Ovary (tissue), 9 donors: ENCODE results near the gene ATF2. TPM values are rescaled to one million over a fixed set of nuclear protein-coding genes. Genes with fewer than 3 reads are reported as not detected.
A peak's percentile ranks its signal among the peaks of the same experiment; 100 is the strongest.

Experiments
- DNase-seq, 5 donors: peaks; one replicate each; pipeline ENCODE4 v3.0.0-alpha.2; 2019 to 2020
- H3K27ac ChIP-seq, 2 donors: fragments of 200-600 bp; one replicate each; pipeline versions ENCODE4 v1.5.1 to v1.8.0; 2019 to 2022
- H3K27me3 ChIP-seq: fragments of 200-600 bp; one replicate; pipeline ENCODE4 v1.8.0; 2022
- H3K36me3 ChIP-seq: fragments of 200-600 bp; sonication (generic); one replicate; pipeline ENCODE4 v1.5.1; 2019
- H3K4me1 ChIP-seq: one replicate; pipeline ENCODE4 v1.8.1; 2013; ENCODE audit warnings: mild to moderate bottlenecking, moderate library complexity; ENCODE audit not compliant: insufficient read depth
- H3K4me3 ChIP-seq: fragments of 200-600 bp; sonication (generic); one replicate; pipeline ENCODE4 v1.5.1; 2017
- H3K9me3 ChIP-seq, 2 donors: fragments of 200-600 bp in 1 of 2; sonication (generic) in 1 of 2; one replicate each; pipeline versions ENCODE4 v1.5.1 to v1.8.1; 2013 to 2019; ENCODE audit warnings: mild to moderate bottlenecking in 1 of 2, moderate library complexity in 1 of 2
- CTCF ChIP-seq, 3 donors: fragments of 450-650 bp in 2 of 3; fragments of 200-600 bp in 1 of 3; IDR thresholded peaks; one replicate each; pipeline versions ENCODE4 v1.5.1 to v1.8.0; 2016 to 2022; ENCODE audit warnings: antibody characterized with exemption in 3 of 3, mild to moderate bottlenecking in 1 of 3
- EP300 ChIP-seq: sonication (generic); formaldehyde crosslinking; IDR thresholded peaks from one replicate; pipeline ENCODE4 v1.6.1; 2017; ENCODE audit warnings: antibody characterized with exemption
- POLR2A ChIP-seq: fragments of 450-650 bp; IDR thresholded peaks from one replicate; pipeline ENCODE4 v1.6.1; 2017; ENCODE audit warnings: antibody characterized with exemption, mild to moderate bottlenecking, moderate library complexity
- WGBS, 3 donors: extraction: QIAGEN DNeasy Blood & Tissue Kit in 1 of 3; methylation state at CpG; one replicate each; pipeline versions ENCODE4 v1.1.5 to v1.1.7; 2013 to 2017; 5-methylcytosine and 5-hydroxymethylcytosine counted together
- intact Hi-C, 4 donors: fragments of 100-400 bp; cut with DNase I; formaldehyde crosslinking; loops; one replicate each; pipeline versions ENCODE4 v1.11.0 to v1.15.1; 2022 to 2023
- polyA plus RNA-seq, 2 donors: library from polyadenylated mRNA; stranded (reverse); fragments of 200-250 nt in 1 of 2; fragments of 350-450 nt in 1 of 2; fragmentation: Illumina TruSeq in 1 of 2; extraction: RNeasy Lipid Tissue Mini Kit (QIAGEN cat#74804) in 1 of 2; gene quantifications; one replicate each; pipeline ENCODE4 v1.2.3, GENCODE V29; 2013 to 2014
- total RNA-seq, 7 donors: library from RNA; depleted of rRNA in 2 of 7; stranded (reverse); fragments of >200 nt in 2 of 7; fragmentation: NEBNext Ultra II Directional in 3 of 7; extraction: Animal tissue kit (Norgen Biotek cat#: 25700) in 3 of 7; gene quantifications; one replicate each; pipeline versions ENCODE4 v1.1.0 to v1.2.4, GENCODE V29; 2016 to 2023
- donor health status: DM: no; HTN: no; CAD: no; lungs with moderate emphysema.
- donor health status: DM: no; HTN: no; CAD: no.
- donor health status: Bipolar disorder and iron deficiency.
- donor health status: DM: yes; HTN: yes; CAD: no.
- donor health status: DM: no; HTN: no; CAD: no.
- donor health status: DM: yes; HTN: yes; CAD: no.

The ATF2 gene
- total and polyA plus RNA-seq, 9 donors: 21.4 to 69.8 (median 54.5) TPM

GRCh38 chr2:175203621-175204496 lies 35.9 kb upstream of the ATF2 start:
- no peaks in the 10 kb centered on the region for H3K27me3 ChIP-seq
- peak in 2 of 5 donors; percentile 17 to 29 for DNase-seq
- no peak overlapping the region for H3K27ac ChIP-seq
- no peaks in the 10 kb centered on the region for H3K9me3 ChIP-seq
- 30 to 35% (median 32%) methylated on average over 12 of the region's 12 CpGs for WGBS, 3 donors
- intact Hi-C loops: no loop called here
- H3K36me3 ChIP-seq: no peaks in the 10 kb centered on the region
- H3K4me1 ChIP-seq: no peaks in the 10 kb centered on the region
- no peak overlapping the region for H3K4me3 ChIP-seq
- TF ChIP-seq EP300 (no peak), CTCF (IDR thresholded peaks at IDR 0.05) (no peak), POLR2A (no peak)

- no peaks in the 10 kb centered on the region for H3K27me3 ChIP-seq
- no peak overlapping the region for H3K27ac ChIP-seq
- no peak overlapping the region for H3K4me3 ChIP-seq
- no peaks in the 10 kb centered on the region for H3K9me3 ChIP-seq
- H3K36me3 ChIP-seq: no peaks in the 10 kb centered on the region
- H3K4me1 ChIP-seq: no peaks in the 10 kb centered on the region
- DNase-seq: no peak
- intact Hi-C loops: no loop called here
- TF ChIP-seq EP300 (no peak), POLR2A (no peak)
Observed at GRCh38 chr2:175195012-175195411, 27.0 kb upstream of the ATF2 start.

- no peaks in the 10 kb centered on the region for H3K4me1 ChIP-seq
- WGBS, 3 donors: 48 to 65% (median 63%) methylated on average over 1 of the region's 1 CpG
- no peak overlapping the region for H3K27ac ChIP-seq
- no peaks in the 10 kb centered on the region for H3K9me3 ChIP-seq
- H3K36me3 ChIP-seq: no peaks in the 10 kb centered on the region
- TF ChIP-seq EP300: no peak
- no peak for TF ChIP-seq CTCF (IDR thresholded peaks at IDR 0.05)
- TF ChIP-seq POLR2A: no peak
- intact Hi-C loops: no loop called here
- H3K4me3 ChIP-seq: no peak overlapping the region
- no peaks in the 10 kb centered on the region for H3K27me3 ChIP-seq
- DNase-seq: no peak
Observed at GRCh38 chr2:175188761-175189160, 20.8 kb upstream of the ATF2 start.

GRCh38 chr2:175187378-175187777 lies 19.4 kb upstream of the ATF2 start:
- 89 to 100% (median 93%) methylated on average over 1 of the region's 1 CpG for WGBS, 3 donors
- no peaks in the 10 kb centered on the region for H3K27me3 ChIP-seq
- no peak for DNase-seq
- intact Hi-C loops: no loop called here
- H3K36me3 ChIP-seq: no peaks in the 10 kb centered on the region
- H3K4me3 ChIP-seq: no peak overlapping the region
- no peaks in the 10 kb centered on the region for H3K4me1 ChIP-seq
- H3K9me3 ChIP-seq: no peaks in the 10 kb centered on the region
- no peak overlapping the region for H3K27ac ChIP-seq
- no peak for TF ChIP-seq POLR2A
- no peak for TF ChIP-seq CTCF (IDR thresholded peaks at IDR 0.05)
- no peak for TF ChIP-seq EP300

- Histone ChIP-seq H3K27ac (no peak overlapping the region), H3K9me3 (no peaks in the 10 kb centered on the region), H3K4me1 (no peaks in the 10 kb centered on the region), H3K27me3 (no peaks in the 10 kb centered on the region), H3K4me3 (no peak overlapping the region), H3K36me3 (no peaks in the 10 kb centered on the region)
- 86 to 93% (median 88%) methylated on average over 2 of the region's 2 CpGs for WGBS, 3 donors
- intact Hi-C loops: no loop called here
- TF ChIP-seq EP300: no peak
- TF ChIP-seq POLR2A: no peak
- TF ChIP-seq CTCF (IDR thresholded peaks at IDR 0.05): no peak
- DNase-seq: no peak
Observed at GRCh38 chr2:175183674-175184073, 15.7 kb upstream of the ATF2 start.
